ENCODE data around the gene PHACTR2. TPM values are rescaled to one million over a fixed set of nuclear protein-coding genes. Genes with fewer than 3 reads are reported as not detected.

The PHACTR2 gene
- total and polyA plus RNA-seq, 10 of the 15 experiments (the other 5 are each of a cell fraction or from before 2014, with no cell fraction given) = 1.4 to 19.1 (median 5.3) TPM

GRCh38 chr6:143739341-143739851, 61.6 kb downstream of the PHACTR2 start:
- in situ Hi-C loops (cut with MboI) (no loop called here), intact Hi-C loops (cut with micrococcal nuclease; ENCODE audit: unreplicated experiment) (no loop called here)
- FAIRE-seq (no peak), ATAC-seq (no peak), DNase-seq (ENCODE audit: low read depth, low spot score) (no peak)
- Histone ChIP-seq H3K9me3 (replicated peaks; ENCODE audit: control insufficient read depth, insufficient read depth, low read length) (no peaks in the 10 kb centered on the region), H2AFZ (ENCODE audit: control insufficient read depth, low read depth, low read length) (no peak overlapping the region), H3K9ac (ENCODE audit: control insufficient read depth, insufficient read depth, low read length) (no peak overlapping the region), H4K20me1 (ENCODE audit: control insufficient read depth, insufficient read depth) (no peaks in the 10 kb centered on the region), H3K36me3 (ENCODE audit: control insufficient read depth in 2 of 2, insufficient read depth in 2 of 2, low read length in 1 of 2) (no peaks in the 10 kb centered on the region), H3K4me2 (ENCODE audit: control insufficient read depth, insufficient read depth) (no peak overlapping the region), H3K4me1 (ENCODE audit: control insufficient read depth, insufficient read depth, low read length) (no peaks in the 10 kb centered on the region), H3K27me3 (replicated peaks in 1 of 2; ENCODE audit: control insufficient read depth in 2 of 2, insufficient read depth in 2 of 2, low read length in 1 of 2) (no peaks in the 10 kb centered on the region), H3K4me3 (no peak overlapping the region), H3K27ac (ENCODE audit: control insufficient read depth, insufficient read depth) (no peak overlapping the region), H3K79me2 (ENCODE audit: control insufficient read depth, insufficient read depth, low read length) (no peaks in the 10 kb centered on the region)
- ChIA-PET POLR2A (no interaction called here), RAD21 (ENCODE audit: unreplicated experiment) (no interaction called here), CTCF (no interaction called here), SMC1A (ENCODE audit: uncharacterized antibody, unreplicated experiment) (no interaction called here)
- BruUV-seq (replicated peaks) = no TSS peak
- 57% methylated on average over 13 of the region's 13 CpGs for WGBS (ENCODE audit: insufficient coverage, insufficient replicate concordance, low lambda C conversion rate, missing lambda C conversion rate)
- TF ChIP-seq BHLHE40 (IDR thresholded peaks at IDR 0.05; ENCODE audit: borderline replicate concordance in 1 of 2, low read depth in 2 of 2, low read length in 1 of 2) (no peak), POU2F2 (IDR thresholded peaks at IDR 0.05; ENCODE audit: borderline replicate concordance, low read depth, low read length) (no peak), SUPT20H (IDR thresholded peaks at IDR 0.05; ENCODE audit: borderline replicate concordance, control insufficient read depth, low read depth, low read length) (no peak), GABPA (IDR thresholded peaks at IDR 0.05; ENCODE audit: low read depth) (no peak), SMC3 (IDR thresholded peaks at IDR 0.05; ENCODE audit: borderline replicate concordance, low read length) (no peak), POLR2A (IDR thresholded peaks at IDR 0.05; ENCODE audit: low read depth, low read length) (no peak), IKZF2 (IDR thresholded peaks at IDR 0.05) (no peak), STAT3 (IDR thresholded peaks at IDR 0.05; ENCODE audit: low read depth, low read length) (no peak), BMI1 (IDR thresholded peaks at IDR 0.05; ENCODE audit: borderline replicate concordance) (no peak), ESRRA (IDR thresholded peaks at IDR 0.05; ENCODE audit: low read length) (no peak), PBX3 (IDR thresholded peaks at IDR 0.05; ENCODE audit: insufficient replicate concordance, low read depth, low read length) (no peak), SMARCA5 (IDR thresholded peaks at IDR 0.05) (no peak), BRCA1 (IDR thresholded peaks at IDR 0.05; ENCODE audit: low read depth, low read length) (no peak), RBBP5 (conservative IDR thresholded peaks at IDR 0.05) (no peak), FOXK2 (IDR thresholded peaks at IDR 0.05) (no peak), CUX1 (IDR thresholded peaks at IDR 0.05; ENCODE audit: insufficient replicate concordance, low read depth, low read length) (no peak), SPI1 (IDR thresholded peaks at IDR 0.05; ENCODE audit: borderline replicate concordance, insufficient read depth, low read depth, low read length) (no peak), FOS (IDR thresholded peaks at IDR 0.05; ENCODE audit: borderline replicate concordance, extremely low read depth, insufficient read length) (no peak)
